HG03159 (cell line): Measurements from ENCODE around the gene LMAN2.
"Not testable (repeated sequence)": the region's sequence is repeated elsewhere in the genome, so short reads cannot be mapped to it uniquely, and the experiment has no call there.

ENCODE experiments used
- ATAC-seq: cut with Tn5 transposase; IDR thresholded peaks from one replicate; pipeline ENCODE4 v1.9.1; 2021; ENCODE audit warnings: mild to moderate bottlenecking, moderate library complexity; ENCODE audit not compliant: unreplicated experiment

Gene LMAN2

GRCh38 chr5:177365845-177366527 lies 14.5 kb upstream of the LMAN2 start:
- ATAC-seq = no peak

DNA sequence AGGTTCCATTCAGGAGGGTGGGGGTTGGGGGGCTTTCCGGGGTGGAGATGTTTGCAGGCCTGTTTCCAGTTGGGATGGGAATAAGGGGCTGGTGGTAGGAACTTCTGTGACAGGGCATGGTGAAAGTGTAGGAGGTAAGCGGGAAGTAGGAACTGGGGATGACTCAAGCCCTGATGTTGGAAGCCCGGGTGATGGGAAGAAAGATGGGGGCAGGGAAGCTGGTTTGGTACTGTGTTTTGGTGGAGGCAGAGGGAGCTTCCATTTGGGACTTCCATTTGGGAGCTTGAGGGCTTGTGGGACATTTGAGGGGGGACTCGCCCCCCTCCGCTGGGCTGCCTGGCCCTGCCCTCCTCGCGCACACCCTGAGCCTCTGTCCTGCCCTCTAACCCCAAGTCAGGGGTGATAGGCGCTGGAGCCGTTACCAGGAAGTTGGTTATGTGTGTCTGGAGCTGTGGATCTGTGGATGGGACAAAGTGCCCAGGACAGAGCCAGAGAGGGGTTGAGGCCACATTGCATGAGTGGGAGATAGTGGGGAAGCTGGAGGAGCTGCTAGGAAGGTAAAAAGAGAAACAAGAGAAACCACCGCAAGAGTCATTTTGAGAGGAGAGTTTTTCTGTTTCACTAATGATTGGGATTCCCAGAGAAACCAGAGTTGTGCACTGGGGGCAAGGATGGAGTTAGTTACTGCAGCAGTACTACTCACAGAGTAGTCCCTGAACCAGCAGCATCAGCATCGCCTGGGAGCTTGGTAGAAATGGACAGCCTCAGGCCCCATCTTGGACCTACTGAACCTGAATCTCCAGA lies 12.9 kb upstream of the LMAN2 start:
- ATAC-seq = no peak

GRCh38 chr5:177363565-177363964 lies 12.1 kb upstream of the LMAN2 start:
- no peak for ATAC-seq

- ATAC-seq = peak; percentile 39
These were observed 11.4 kb upstream of the LMAN2 start for GRCh38 chr5:177362610-177363507.

DNA sequence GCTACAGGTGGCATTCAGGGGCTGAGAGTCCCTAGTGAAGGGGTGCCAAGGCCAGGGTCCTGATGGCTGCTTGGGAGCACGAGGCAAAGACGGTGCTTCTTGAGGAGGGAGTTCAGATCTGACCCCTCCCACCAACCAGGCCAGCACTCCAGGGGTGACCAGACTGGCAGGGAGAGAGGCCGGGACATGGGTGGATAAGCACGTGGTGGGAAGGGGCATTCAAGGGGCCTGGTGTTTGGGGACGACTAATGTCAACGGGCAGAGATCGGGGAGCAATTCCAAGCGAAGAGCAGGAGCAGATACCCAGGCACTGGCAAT lies 10.8 kb upstream of the LMAN2 start:
- ATAC-seq = no peak

DNA sequence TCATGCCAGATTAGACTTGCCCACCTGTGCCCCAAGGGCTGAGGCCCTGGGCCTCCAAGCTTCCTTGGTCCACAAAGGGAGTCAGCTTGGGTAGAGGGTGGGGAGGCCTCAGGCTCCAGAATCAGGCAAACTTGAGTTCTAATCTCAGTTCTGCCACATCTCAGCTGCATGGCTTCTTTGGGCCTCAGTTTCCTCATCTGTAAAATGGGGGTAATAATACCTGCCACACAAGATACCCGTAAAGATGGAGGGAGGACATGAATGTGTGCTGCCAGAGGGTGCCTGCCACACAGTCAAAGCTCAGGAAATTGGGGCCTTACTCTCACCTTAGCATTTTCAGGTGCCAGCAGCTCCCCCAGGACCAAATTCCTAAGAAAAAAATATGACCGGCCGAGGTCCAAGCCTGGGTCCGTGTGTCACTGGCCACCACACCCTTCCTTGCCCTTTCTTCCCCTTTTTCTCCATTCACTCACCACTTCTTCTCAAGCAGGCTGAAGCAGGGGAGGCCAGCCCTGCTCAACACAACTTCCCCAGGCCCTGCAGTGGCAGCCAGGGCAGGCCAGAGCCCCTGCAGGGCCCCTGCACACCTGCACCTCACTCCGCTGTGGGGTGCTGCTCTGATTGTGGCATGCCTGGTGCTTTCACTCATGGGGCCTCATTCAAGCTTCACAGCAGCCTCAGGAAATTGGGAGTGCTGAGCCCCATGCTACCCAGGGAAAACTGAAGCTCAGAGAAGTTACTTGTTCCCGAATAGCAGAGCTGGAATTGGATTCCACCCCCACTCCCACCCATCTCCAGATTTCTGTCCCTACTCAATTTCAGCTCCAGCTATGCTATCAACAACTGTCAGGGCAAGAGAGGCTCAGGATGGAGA lies 10.2 kb upstream of the LMAN2 start:
- ATAC-seq = no peak

GRCh38 chr5:177360740-177361139 lies 9.3 kb upstream of the LMAN2 start:
- ATAC-seq = not testable (repeated sequence)

DNA sequence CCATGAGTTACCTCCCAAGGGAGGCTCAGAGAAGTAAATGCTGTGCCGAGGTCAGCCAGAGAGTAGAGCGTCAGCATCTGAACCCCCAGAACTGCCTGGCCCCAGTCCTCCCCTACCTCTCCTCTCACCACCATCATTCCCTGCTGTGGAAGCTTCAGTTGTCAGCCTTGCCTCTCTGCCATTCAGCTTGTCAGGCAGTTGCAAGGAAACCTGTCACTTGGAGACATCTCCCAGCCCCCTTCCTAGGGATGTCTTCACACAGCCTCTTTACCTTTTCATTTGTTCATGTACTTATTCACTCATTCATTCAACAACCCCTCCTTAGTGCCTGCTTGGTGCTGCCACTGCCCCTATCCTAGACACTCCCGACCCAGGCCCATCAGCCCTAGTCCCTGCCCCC lies 8.4 kb upstream of the LMAN2 start:
- no peak for ATAC-seq

DNA sequence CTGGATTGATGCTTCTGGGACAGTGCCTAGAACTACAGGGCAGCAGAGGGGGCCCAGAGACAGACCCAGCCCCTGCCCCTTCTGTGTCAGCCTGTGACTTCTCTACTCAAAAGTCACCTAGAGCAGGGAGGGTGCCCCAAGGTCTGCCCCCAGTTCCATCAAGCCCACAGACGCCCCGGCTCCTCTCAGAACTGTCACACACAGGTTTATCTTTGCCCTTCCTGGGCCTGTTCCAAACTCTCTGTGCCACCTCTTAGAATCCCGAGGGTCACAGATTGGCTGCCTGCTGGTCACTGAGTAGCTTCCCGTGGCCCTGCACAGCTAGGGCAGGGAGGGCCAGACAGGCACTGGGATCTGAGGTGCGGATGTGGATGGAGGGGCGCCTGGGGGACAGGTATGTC lies 8.0 kb upstream of the LMAN2 start:
- no peak for ATAC-seq

- ATAC-seq = peak; percentile 4
These were observed 6.9 kb upstream of the LMAN2 start for GRCh38 chr5:177358370-177358819.

GRCh38 chr5:177357459-177358351 lies 6.2 kb upstream of the LMAN2 start, which contains the start of gene RGS14:
RGS14 (plus strand) TSS chr5:177357924; CDS start chr5:177358025, 101 bp downstream.
- peak; percentile 85 for ATAC-seq

DNA sequence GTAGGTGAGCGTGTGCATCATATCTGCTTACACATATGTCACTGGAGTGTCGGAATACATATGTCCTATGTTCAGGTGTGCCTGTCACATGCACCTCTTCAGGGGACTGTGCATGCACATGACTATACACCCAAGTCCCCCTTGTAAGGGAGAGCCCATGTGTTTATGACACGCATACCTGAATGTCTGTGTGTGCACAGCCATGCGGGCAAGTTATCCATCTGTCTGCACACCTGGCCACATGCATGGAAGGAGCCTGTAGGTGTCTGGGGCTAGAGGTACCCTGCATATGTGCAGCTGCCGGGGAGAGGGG lies 5.6 kb upstream of the LMAN2 start:
- ATAC-seq = no peak

DNA sequence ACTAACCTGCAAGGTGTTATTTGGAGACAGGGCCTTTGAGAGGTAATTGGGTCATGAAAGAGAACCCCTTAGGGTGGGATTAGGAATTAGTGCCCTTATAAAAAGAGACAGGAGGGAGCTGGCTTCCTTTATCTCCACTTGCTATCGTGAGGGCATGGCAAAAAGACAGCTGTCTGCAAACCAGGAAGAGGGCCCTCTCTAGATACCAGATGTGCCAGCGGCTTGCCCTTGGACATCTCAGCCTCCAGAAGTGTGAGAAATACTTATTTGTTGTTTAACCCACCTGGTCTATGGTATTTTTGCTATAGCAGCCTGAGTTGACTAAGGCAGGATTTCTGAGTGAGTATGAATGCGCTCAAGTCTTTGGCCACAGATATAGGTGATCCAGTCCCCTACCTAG lies 5.3 kb upstream of the LMAN2 start:
- no peak for ATAC-seq

DNA sequence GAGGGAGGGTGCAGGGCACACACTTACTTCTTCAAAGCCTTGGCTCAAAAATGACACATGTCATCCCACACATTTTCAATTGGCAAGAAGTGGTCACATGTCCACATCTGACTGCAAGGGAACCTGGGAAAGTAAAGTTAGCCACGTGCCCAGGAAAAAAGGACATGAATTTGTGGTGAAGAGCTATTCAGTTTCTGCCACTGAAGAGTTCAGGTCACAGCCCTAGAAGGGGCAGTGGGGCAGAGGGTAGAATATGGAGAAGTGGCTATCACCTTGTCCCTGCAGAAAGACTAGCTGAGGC lies 4.3 kb upstream of the LMAN2 start:
- no peak for ATAC-seq

DNA sequence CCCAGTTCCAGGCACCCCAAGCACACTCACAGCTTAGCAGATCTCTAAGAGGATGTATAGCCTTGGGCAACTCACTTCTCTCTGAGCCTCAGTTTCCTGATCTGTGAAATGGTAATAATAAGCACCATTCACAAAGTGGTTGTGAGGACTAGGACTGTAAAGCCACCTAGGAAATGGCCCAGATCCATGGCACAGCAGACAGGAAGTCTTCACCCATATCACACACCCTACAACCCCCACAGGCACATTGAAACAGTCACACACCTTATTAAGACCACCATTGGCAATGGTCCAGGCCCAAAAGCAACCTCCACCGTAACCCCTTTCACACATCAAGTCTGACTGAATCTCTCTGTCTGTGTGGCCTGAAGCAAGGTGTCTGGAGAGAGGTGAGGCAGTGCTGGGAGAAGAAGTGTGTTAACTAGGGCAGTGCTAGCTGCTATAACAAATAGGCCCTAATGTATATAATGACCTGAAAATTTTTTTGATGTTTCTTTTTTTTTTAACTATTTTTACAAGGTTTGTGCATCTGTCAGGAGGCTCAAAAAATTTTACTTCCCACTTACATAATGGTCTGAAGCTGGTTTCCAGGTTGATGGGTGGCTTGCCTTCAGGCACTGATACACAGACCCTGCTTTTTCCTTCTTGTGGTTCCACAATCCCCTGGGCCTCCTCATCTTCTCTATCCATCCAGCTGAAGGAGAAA lies 3.8 kb upstream of the LMAN2 start:
- ATAC-seq = no peak

- no peak for ATAC-seq
These were observed 3.2 kb upstream of the LMAN2 start for GRCh38 chr5:177354711-177355110.

DNA sequence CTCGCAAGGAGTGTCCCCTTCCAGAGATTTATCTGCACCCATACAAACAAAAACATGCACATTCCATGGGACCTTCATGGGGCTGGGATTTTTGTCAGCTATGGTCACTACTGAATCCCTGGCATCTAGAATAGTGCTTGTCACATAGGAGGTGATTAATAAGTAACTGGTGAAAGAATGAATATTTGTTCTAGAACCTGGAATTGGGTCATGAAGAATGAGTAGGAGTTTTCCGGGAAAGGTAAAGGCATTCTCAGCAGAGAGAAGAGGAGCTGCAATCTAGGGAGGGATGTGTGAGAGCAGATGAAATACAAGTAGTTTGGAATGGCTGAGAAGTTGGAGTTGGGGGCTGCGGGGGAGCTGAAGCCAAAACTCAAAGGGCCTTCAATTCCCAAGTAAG lies 2.8 kb upstream of the LMAN2 start:
- ATAC-seq = no peak

GRCh38 chr5:177353093-177353492 lies 1.6 kb upstream of the LMAN2 start:
- no peak for ATAC-seq

DNA sequence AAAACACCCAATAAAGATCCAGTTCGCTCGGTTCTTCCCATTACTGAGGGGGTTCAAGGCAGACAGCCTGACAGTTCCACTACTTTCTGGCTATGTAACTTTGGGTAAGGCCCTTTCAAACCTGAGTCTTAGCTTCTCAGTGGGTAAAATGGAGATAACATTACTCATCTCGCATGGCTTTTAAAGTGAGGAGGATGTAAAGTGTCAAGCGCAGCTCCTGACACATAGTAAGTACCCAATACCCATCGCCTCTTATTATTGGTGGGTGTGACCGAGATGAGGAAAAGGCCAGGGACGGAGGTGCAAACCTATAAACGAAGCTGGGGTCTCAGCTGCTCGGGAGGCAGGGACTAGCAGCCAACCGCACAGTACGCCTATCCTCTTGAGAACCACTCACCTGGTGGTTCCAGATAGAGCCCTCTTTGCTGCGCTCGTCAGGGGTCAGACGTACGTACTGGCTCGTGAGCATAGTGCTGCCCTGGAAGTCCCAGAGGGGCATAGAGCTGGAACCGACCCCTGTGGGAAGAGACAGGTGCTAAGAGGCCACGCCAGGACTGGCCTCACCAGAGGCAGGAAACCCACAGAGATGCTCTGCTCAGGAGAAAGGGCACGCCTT lies 584 bp downstream of the LMAN2 start:
- no peak for ATAC-seq
